Hepatocyte (in vitro differentiated cells): ENCODE measurements around the gene YIPF4. TPM values are rescaled to one million over a fixed set of nuclear protein-coding genes. Genes with fewer than 3 reads are reported as not detected.
A peak's percentile ranks its signal among the peaks of the same experiment; 100 is the strongest.
"Not testable (repeated sequence)": the region's sequence is repeated elsewhere in the genome, so short reads cannot be mapped to it uniquely, and the experiment has no call there.

Experiments
- DNase-seq: peaks from one replicate; pipeline ENCODE4 v3.0.0-alpha.2; 2016; ENCODE audit warnings: low spot score
- H2AFZ ChIP-seq: fragments of 200-600 bp; sonication (generic); 2 replicates; pipeline ENCODE4 v1.6.0; 2016; ENCODE audit warnings: antibody characterized with exemption, mild to moderate bottlenecking
- H3K27ac ChIP-seq: fragments of 200-600 bp; sonication (generic); 2 replicates; pipeline ENCODE4 v1.5.1; 2016; ENCODE audit warnings: mild to moderate bottlenecking
- H3K27me3 ChIP-seq: fragments of 200-600 bp; sonication (generic); 2 replicates; pipeline ENCODE4 v1.6.1; 2016
- H3K36me3 ChIP-seq: fragments of 200-600 bp; sonication (generic); replicated peaks from 2 replicates; pipeline ENCODE4 v1.5.1; 2016; ENCODE audit warnings: low read depth; ENCODE audit not compliant: insufficient read depth
- H3K4me1 ChIP-seq: fragments of 200-600 bp; sonication (generic); 2 replicates; pipeline ENCODE4 v1.5.1; 2016; ENCODE audit warnings: mild to moderate bottlenecking, moderate library complexity; ENCODE audit not compliant: insufficient read depth
- H3K4me2 ChIP-seq: fragments of 200-600 bp; sonication (generic); 2 replicates; pipeline ENCODE4 v1.6.0; 2016
- H3K4me3 ChIP-seq: fragments of 200-600 bp; sonication (generic); 2 replicates; pipeline ENCODE4 v1.5.1; 2016; ENCODE audit warnings: mild to moderate bottlenecking
- H3K79me2 ChIP-seq: fragments of 200-600 bp; sonication (generic); 2 replicates; pipeline ENCODE4 v1.6.0; 2017; ENCODE audit warnings: mild to moderate bottlenecking
- H3K9me2 ChIP-seq: fragments of 200-600 bp; sonication (generic); replicated peaks from 2 replicates; pipeline ENCODE4 v1.6.0; 2017; ENCODE audit warnings: mild to moderate bottlenecking; ENCODE audit not compliant: insufficient read depth
- H3K9me3 ChIP-seq: fragments of 200-600 bp; sonication (generic); 2 replicates; pipeline ENCODE4 v1.5.1; 2016; ENCODE audit warnings: low read depth, mild to moderate bottlenecking
- H4K20me1 ChIP-seq: fragments of 200-600 bp; sonication (generic); 2 replicates; pipeline ENCODE4 v1.6.0; 2016; ENCODE audit warnings: mild to moderate bottlenecking; ENCODE audit not compliant: insufficient read depth, poor library complexity, severe bottlenecking
- EZH2 ChIP-seq: fragments of 200-600 bp; sonication (generic); IDR thresholded peaks from 2 replicates; pipeline ENCODE4 v1.6.1; 2016; ENCODE audit warnings: antibody characterized with exemption, mild to moderate bottlenecking, borderline replicate concordance
- EZH2phosphoT487 ChIP-seq: fragments of 200-600 bp; sonication (generic); IDR thresholded peaks from one replicate; pipeline ENCODE4 v1.6.1; 2018; ENCODE audit warnings: antibody characterized with exemption, mild to moderate bottlenecking, low read depth, moderate library complexity; ENCODE audit not compliant: unreplicated experiment, severe bottlenecking
- WGBS: methylation state at CpG from one replicate; pipeline ENCODE4 v1.1.6; 2016; ENCODE audit warnings: low lambda C conversion rate; ENCODE audit errors: missing lambda C conversion rate; 5-methylcytosine and 5-hydroxymethylcytosine counted together
- polyA plus RNA-seq: library from polyadenylated mRNA; unstranded; fragments of >200 nt; fragmentation: Nextera tagmentation; extraction: Ambion mirVana; gene quantifications from 2 replicates; pipeline ENCODE4 v1.2.1, GENCODE V29; 2016
- total RNA-seq: library from RNA; depleted of rRNA; stranded (reverse); fragments of >200 nt; gene quantifications from 2 replicates; pipeline ENCODE4 v1.2.3, GENCODE V29; 2014
- TF ChIP-seq, protein P1 (sequence below): fragments of 200-600 bp; sonication (generic); IDR thresholded peaks from 2 replicates; pipeline ENCODE4 v1.5.1; 2016; ENCODE audit warnings: antibody characterized with exemption, mild to moderate bottlenecking; ENCODE audit not compliant: poor library complexity

Gene YIPF4
- total and polyA plus RNA-seq, 2 experiments from 2014 or later, result 48.6 to 67.2 TPM

DNA sequence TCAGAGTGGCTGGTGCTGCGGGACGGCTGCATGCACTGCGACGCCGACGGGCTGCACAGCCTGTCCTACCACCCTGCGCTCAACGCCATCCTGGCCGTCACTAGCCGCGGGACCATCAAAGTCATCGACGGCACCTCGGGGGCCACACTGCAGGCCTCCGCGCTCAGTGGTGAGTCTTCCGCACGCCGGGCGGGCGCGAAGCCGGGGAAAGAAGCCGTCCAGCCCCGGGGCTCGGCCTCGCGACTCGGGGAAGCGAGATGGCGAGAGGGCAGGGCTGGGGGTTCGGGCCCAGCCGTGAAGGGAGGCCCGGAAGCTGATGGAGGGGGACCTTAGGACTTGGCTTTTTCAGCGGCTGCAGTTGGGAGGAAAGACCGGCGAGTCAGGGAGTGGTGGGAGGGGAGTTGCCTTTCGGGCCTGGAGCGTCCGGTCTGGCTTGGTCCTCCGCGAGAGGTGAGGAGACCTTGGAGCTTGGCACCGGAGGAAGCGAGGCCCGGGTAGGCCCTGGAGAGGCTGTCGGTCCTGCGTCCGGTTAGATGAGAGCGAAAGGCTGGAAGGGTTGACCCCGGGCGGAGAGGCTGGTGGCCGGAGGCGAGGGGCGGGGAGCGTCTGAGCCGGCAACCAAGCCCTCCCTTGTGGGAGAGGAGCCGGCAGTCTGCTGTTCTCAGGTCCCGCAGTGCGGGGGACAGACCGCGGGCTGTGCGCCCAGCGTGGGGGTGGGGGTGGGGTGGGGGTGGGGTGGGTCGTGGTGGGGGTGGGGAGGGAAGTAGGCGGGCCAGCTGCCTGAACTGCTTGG lies 79.8 kb downstream of the YIPF4 start:
- peak; percentile 53 for DNase-seq
- peaks cover 28% of the 10 kb centered on the region for H3K4me1 ChIP-seq
- peaks cover 41% of the 10 kb centered on the region for H4K20me1 ChIP-seq
- peak overlapping the region; percentile 99 for H3K27ac ChIP-seq
- WGBS, result 3% methylated on average over 51 of the region's 65 CpGs
- H3K9me2 ChIP-seq, result no peaks in the 10 kb centered on the region
- no peaks in the 10 kb centered on the region for H3K36me3 ChIP-seq
- peak overlapping the region; percentile 88 for H3K4me3 ChIP-seq
- H3K4me2 ChIP-seq, result peak overlapping the region; percentile 95
- H3K9me3 ChIP-seq, result no peaks in the 10 kb centered on the region
- peak overlapping the region; percentile 42 for H2AFZ ChIP-seq
- H3K27me3 ChIP-seq, result no peaks in the 10 kb centered on the region
- TF ChIP-seq, protein P1, sequence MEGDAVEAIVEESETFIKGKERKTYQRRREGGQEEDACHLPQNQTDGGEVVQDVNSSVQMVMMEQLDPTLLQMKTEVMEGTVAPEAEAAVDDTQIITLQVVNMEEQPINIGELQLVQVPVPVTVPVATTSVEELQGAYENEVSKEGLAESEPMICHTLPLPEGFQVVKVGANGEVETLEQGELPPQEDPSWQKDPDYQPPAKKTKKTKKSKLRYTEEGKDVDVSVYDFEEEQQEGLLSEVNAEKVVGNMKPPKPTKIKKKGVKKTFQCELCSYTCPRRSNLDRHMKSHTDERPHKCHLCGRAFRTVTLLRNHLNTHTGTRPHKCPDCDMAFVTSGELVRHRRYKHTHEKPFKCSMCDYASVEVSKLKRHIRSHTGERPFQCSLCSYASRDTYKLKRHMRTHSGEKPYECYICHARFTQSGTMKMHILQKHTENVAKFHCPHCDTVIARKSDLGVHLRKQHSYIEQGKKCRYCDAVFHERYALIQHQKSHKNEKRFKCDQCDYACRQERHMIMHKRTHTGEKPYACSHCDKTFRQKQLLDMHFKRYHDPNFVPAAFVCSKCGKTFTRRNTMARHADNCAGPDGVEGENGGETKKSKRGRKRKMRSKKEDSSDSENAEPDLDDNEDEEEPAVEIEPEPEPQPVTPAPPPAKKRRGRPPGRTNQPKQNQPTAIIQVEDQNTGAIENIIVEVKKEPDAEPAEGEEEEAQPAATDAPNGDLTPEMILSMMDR, result no peak
- no peak for TF ChIP-seq EZH2phosphoT487
- TF ChIP-seq EZH2, result no peak
- H3K79me2 ChIP-seq, result peaks cover 51% of the 10 kb centered on the region

DNA sequence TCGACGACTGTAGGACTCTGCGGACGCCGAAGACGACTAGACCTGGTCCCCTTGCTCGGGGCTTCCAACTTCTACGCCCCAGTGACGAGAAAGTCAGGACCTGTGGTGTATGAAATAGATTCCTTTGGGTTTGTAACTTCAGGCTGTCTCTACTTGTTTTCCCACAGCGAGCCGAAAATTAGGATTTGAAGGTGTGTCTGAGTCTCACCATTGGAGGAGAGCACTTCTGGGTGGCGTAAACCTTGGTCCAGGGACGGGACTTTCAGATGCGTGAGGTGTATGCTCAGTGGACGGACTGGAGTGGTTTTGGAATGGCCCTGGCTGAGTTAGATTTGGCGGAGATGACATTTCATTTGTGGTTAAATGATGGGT lies 80.4 kb downstream of the YIPF4 start:
- Histone ChIP-seq H3K27ac (peak overlapping the region; percentile 99), H3K9me3 (no peaks in the 10 kb centered on the region), H3K9me2 (no peaks in the 10 kb centered on the region), H4K20me1 (peaks cover 46% of the 10 kb centered on the region), H3K4me1 (peaks cover 28% of the 10 kb centered on the region), H3K4me2 (peak overlapping the region; percentile 95), H3K79me2 (peaks cover 57% of the 10 kb centered on the region), H3K36me3 (no peaks in the 10 kb centered on the region), H2AFZ (peak overlapping the region; percentile 33), H3K4me3 (peak overlapping the region; percentile 88), H3K27me3 (no peaks in the 10 kb centered on the region)
- TF ChIP-seq EZH2phosphoT487, result no peak
- no peak for TF ChIP-seq EZH2
- TF ChIP-seq, protein P1, result no peak
- no peak for DNase-seq
- WGBS, result 6% methylated on average over 16 of the region's 16 CpGs

DNA sequence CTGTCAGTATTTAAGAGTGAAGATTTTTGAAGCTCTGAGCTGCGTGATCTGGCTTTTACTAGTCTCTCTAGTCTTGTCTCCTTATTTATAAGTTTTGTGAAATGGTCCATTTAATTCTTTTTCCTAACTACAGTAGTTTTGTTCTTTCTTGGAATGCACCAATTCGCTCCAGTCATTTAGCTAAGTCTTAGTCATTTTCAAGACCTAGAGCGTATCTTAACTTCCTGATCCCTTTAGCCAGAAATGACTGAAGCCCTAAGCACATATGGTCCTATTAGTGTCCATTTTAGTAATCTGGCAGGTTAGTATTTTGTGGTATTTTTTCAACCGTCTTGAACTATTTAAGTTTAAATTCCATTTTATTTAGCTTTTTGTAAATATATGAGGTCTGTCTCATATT lies 82.7 kb downstream of the YIPF4 start:
- Histone ChIP-seq H4K20me1 (peaks cover 69% of the 10 kb centered on the region), H3K36me3 (no peaks in the 10 kb centered on the region), H3K9me3 (no peaks in the 10 kb centered on the region), H2AFZ (no peak overlapping the region), H3K4me3 (no peak overlapping the region), H3K4me1 (peaks cover 28% of the 10 kb centered on the region), H3K9me2 (no peaks in the 10 kb centered on the region), H3K27me3 (no peaks in the 10 kb centered on the region), H3K4me2 (peak overlapping the region; percentile 95), H3K27ac (no peak overlapping the region), H3K79me2 (peaks cover 80% of the 10 kb centered on the region)
- 76% methylated on average over 4 of the region's 4 CpGs for WGBS
- TF ChIP-seq, protein P1, result no peak
- TF ChIP-seq EZH2 (no peak), EZH2phosphoT487 (no peak)
- no peak for DNase-seq

DNA sequence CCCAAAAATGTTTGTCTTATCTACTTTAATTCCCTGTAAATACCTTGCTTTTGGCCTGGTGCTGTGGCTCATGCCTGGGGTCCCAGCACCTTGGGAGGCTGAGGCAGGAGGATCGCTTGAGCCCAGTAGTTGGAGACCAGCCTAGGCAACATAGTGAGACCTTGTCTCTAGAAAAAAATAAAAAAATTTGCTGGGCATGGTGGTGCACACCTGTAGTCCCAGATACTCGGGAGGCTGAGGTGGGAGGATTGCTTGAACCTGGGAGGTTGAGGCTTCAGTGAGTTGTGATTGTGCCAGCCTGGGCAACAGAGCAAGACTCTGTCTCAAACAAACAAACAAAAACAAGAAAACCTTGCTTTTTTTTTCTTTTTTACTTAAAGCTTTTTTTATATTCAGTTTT lies 85.3 kb downstream of the YIPF4 start:
- not testable (repeated sequence) for H3K4me2 ChIP-seq, H2AFZ ChIP-seq, H3K27me3 ChIP-seq, H3K9me2 ChIP-seq, H3K27ac ChIP-seq, H3K4me3 ChIP-seq, DNase-seq, H3K9me3 ChIP-seq, H3K36me3 ChIP-seq
- peaks cover 28% of the 10 kb centered on the region for H3K4me1 ChIP-seq
- H3K79me2 ChIP-seq, result peaks cover 100% of the 10 kb centered on the region
- WGBS, result 98% methylated on average over 2 of the region's 2 CpGs
- peaks cover 94% of the 10 kb centered on the region for H4K20me1 ChIP-seq
